IMR-90 (cell line): ENCODE data around the gene PCDHA8. TPM values are rescaled to one million over a fixed set of nuclear protein-coding genes. Genes with fewer than 3 reads are reported as not detected.

Experiments
- ATAC-seq: fragments of 200-7000 bp; cut with Tn5 transposase; 2 replicates; pipeline ENCODE4 v1.9.1; 2020; ENCODE audit warnings: low read depth, mild to moderate bottlenecking, moderate library complexity
- BruUV-seq: library from RNA; stranded (reverse); fragments of 400-500 nt; replicated peaks from 2 replicates; lab custom pipeline; 2021; lab: Mats Ljungman, UMichigan
- CTCF ChIA-PET: fragments of 300-600 bp; formaldehyde crosslinking; extraction: SDS; loops from one replicate; lab custom pipeline; 2021; ENCODE audit warnings: antibody characterized with exemption; lab: Yijun Ruan, JAX
- POLR2A ChIA-PET: fragments of 300-600 bp; sonication (Branson Sonifier 250); formaldehyde crosslinking; loops from one replicate; lab custom pipeline; 2022; ENCODE audit warnings: antibody characterized with exemption; ENCODE audit not compliant: unreplicated experiment; lab: Charles Lee
- DNase-seq: peaks from one replicate; pipeline ENCODE4 v3.0.0; 2013
- H2AFZ ChIP-seq: replicated peaks from 2 replicates; pipeline ENCODE3; 2013; ENCODE audit warnings: low read length, mild to moderate bottlenecking; ENCODE audit not compliant: poor library complexity
- H2AK5ac ChIP-seq: 2 replicates; pipeline ENCODE4 v1.6.1; 2013; ENCODE audit warnings: low read depth, low read length, inconsistent platforms
- H2AK9ac ChIP-seq: replicated peaks from 2 replicates; pipeline ENCODE3; 2013; ENCODE audit warnings: mild to moderate bottlenecking, low read depth, low read length, moderate library complexity; ENCODE audit not compliant: poor library complexity
- H2BK120ac ChIP-seq: 2 replicates; pipeline ENCODE4 v1.6.1; 2013; ENCODE audit warnings: low read depth, low read length, inconsistent platforms
- H2BK15ac ChIP-seq: 3 replicates; pipeline ENCODE4 v1.6.1; 2013; ENCODE audit warnings: low read depth, low read length, inconsistent platforms
- H2BK20ac ChIP-seq: 2 replicates; pipeline ENCODE4 v1.6.1; 2013; ENCODE audit warnings: low read depth, mild to moderate bottlenecking, inconsistent platforms, low read length, moderate library complexity
- H2BK5ac ChIP-seq: 2 replicates; pipeline ENCODE4 v1.6.1; 2013; ENCODE audit warnings: mild to moderate bottlenecking, low read depth, low read length, inconsistent platforms; ENCODE audit not compliant: poor library complexity, severe bottlenecking
- H3K14ac ChIP-seq: replicated peaks from 2 replicates; pipeline ENCODE4 v1.6.1; 2013; ENCODE audit warnings: low read depth, low read length, inconsistent platforms
- H3K18ac ChIP-seq: 2 replicates; pipeline ENCODE4 v1.6.1; 2013; ENCODE audit warnings: low read depth, low read length, control low read depth
- H3K23ac ChIP-seq: 2 replicates; pipeline ENCODE4 v1.6.1; 2013; ENCODE audit warnings: low read depth, low read length, inconsistent platforms
- H3K27ac ChIP-seq: 2 replicates; pipeline ENCODE4 v1.5.1; 2013; ENCODE audit warnings: mild to moderate bottlenecking, control low read depth, low read length; ENCODE audit not compliant: insufficient read depth
- H3K27me3 ChIP-seq: 2 replicates; pipeline ENCODE4 v1.6.1; 2013; ENCODE audit warnings: low read length; ENCODE audit not compliant: control insufficient read depth, insufficient read depth
- H3K36me3 ChIP-seq: 2 replicates; pipeline ENCODE4 v1.6.1; 2013; ENCODE audit warnings: low read length, mixed read lengths; ENCODE audit not compliant: control insufficient read depth, insufficient read depth
- H3K4ac ChIP-seq: 2 replicates; pipeline ENCODE4 v1.6.1; 2013; ENCODE audit warnings: low read depth, low read length, inconsistent platforms
- H3K4me1 ChIP-seq: 2 replicates; pipeline ENCODE4 v1.6.1; 2013; ENCODE audit warnings: low read length, mixed read lengths; ENCODE audit not compliant: control insufficient read depth, insufficient read depth
- H3K4me2 ChIP-seq: 2 replicates; pipeline ENCODE4 v1.6.1; 2013; ENCODE audit warnings: low read depth, mild to moderate bottlenecking, control low read depth, low read length, moderate library complexity
- H3K4me3 ChIP-seq: 2 replicates; pipeline ENCODE4 v1.5.1; 2013; ENCODE audit warnings: low read depth, mild to moderate bottlenecking, control low read depth, low read length, moderate library complexity; ENCODE audit not compliant: insufficient read depth
- H3K56ac ChIP-seq: 2 replicates; pipeline ENCODE4 v1.6.1; 2013; ENCODE audit warnings: low read length, inconsistent platforms; ENCODE audit not compliant: insufficient read depth; ENCODE audit errors: extremely low read depth
- H3K79me1 ChIP-seq, 2 experiments: 2 replicates each; pipeline ENCODE4 v1.6.1; 2013; ENCODE audit warnings: low read length in 2 of 2, inconsistent platforms in 1 of 2, low read depth in 1 of 2
- H3K9ac ChIP-seq: 2 replicates; pipeline ENCODE4 v1.6.1; 2013; ENCODE audit warnings: low read depth, low read length, control low read depth
- H3K9me1 ChIP-seq: 2 replicates; pipeline ENCODE4 v1.6.1; 2013; ENCODE audit warnings: low read length, inconsistent platforms; ENCODE audit not compliant: insufficient read depth
- H3K9me3 ChIP-seq: 2 replicates; pipeline ENCODE4 v1.6.1; 2013; ENCODE audit warnings: low read length; ENCODE audit not compliant: control insufficient read depth, insufficient read depth
- H4K20me1 ChIP-seq: 2 replicates; pipeline ENCODE4 v1.6.1; 2013; ENCODE audit warnings: low read length, inconsistent platforms; ENCODE audit not compliant: insufficient read depth
- H4K5ac ChIP-seq: 2 replicates; pipeline ENCODE4 v1.6.1; 2013; ENCODE audit warnings: mild to moderate bottlenecking, low read depth, low read length, control low read depth
- H4K8ac ChIP-seq, 2 experiments: 2 replicates each; pipeline ENCODE4 v1.6.1; 2013; ENCODE audit warnings: low read depth in 2 of 2, low read length in 2 of 2, control low read depth in 1 of 2, inconsistent platforms in 1 of 2
- H4K91ac ChIP-seq: 2 replicates; pipeline ENCODE4 v1.6.1; 2013; ENCODE audit warnings: low read depth, low read length, inconsistent platforms; ENCODE audit not compliant: insufficient read depth
- MXI1 ChIP-seq: IDR thresholded peaks from 2 replicates; pipeline ENCODE4 v1.6.1; 2012; ENCODE audit warnings: low read depth, mild to moderate bottlenecking, low read length, moderate library complexity, borderline replicate concordance
- RCOR1 ChIP-seq: IDR thresholded peaks from 2 replicates; pipeline ENCODE4 v1.6.1; 2012; ENCODE audit warnings: mild to moderate bottlenecking, low read length, improper control_type of control experiment; ENCODE audit not compliant: insufficient replicate concordance
- USF2 ChIP-seq: fragments of 150-350 bp; IDR thresholded peaks from 2 replicates; pipeline ENCODE4 v1.6.1; 2017; ENCODE audit warnings: mild to moderate bottlenecking, antibody characterized with exemption, low read length, low read depth
- WGBS, 2 experiments: methylation state at CpG; one replicate each; pipeline versions ENCODE4 v1.1.5 to v1.1.7; 2013; ENCODE audit warnings: missing lambda C conversion rate in 2 of 2; ENCODE audit not compliant: insufficient read length in 1 of 2; ENCODE audit errors: extremely low coverage in 2 of 2; 5-methylcytosine and 5-hydroxymethylcytosine counted together
- dilution Hi-C: fragments of 300-500 bp; cut with HindIII; formaldehyde crosslinking; loops from one replicate; pipeline ENCODE4 v1.14.3; 2018; ENCODE audit warnings: low sequenced_read_pairs; ENCODE audit not compliant: unreplicated experiment
- in situ Hi-C: fragments of 300-500 bp; cut with MboI; formaldehyde crosslinking; loops from 3 replicates; pipeline ENCODE4 v1.14.3; 2019; ENCODE audit warnings: low sequenced_read_pairs, inconsistent platforms, mixed read lengths
- intact Hi-C: fragments of 100-400 bp; cut with micrococcal nuclease; formaldehyde crosslinking; loops from 2 replicates; pipeline ENCODE4 v1.10.0; 2022
- polyA plus RNA-seq, 3 experiments: library from polyadenylated mRNA; depleted of rRNA; stranded (reverse); fragments of >200 nt; gene quantifications; 2 replicates each; pipeline ENCODE4 v1.2.3, GENCODE V29; 2012; ENCODE audit warnings: low replicate concordance in 1 of 3
- total RNA-seq: library from RNA; depleted of rRNA; stranded (reverse); fragments of >200 nt; gene quantifications from 2 replicates; pipeline ENCODE4 v1.2.3, GENCODE V29; 2012

PCDHA8 gene
- total and polyA plus RNA-seq, 2 of the 4 experiments (the other 2 are of a cell fraction), result under 0.01 to 0.02 TPM

GRCh38 chr5:140855772-140856674, 15.0 kb downstream of the PCDHA8 start, which contains the start of gene PCDHA10:
Gene PCDHA10, plus strand, starts transcription at chr5:140855897. Its CDS starts 152 bp downstream, at chr5:140856049.
- POLR2A ChIA-PET, result no interaction called here
- in situ Hi-C loops, result no loop called here
- no peak within 1 kb of the TSS for H3K4me3 ChIP-seq

More at GRCh38 chr5:140855772-140856674, 15.0 kb downstream of the PCDHA8 start, which contains the start of gene PCDHA10:
- Histone ChIP-seq H2AFZ (no peak within 1 kb of the TSS), H2BK120ac (no peak within 1 kb of the TSS), H4K5ac (no peak within 1 kb of the TSS), H4K91ac (no peak within 1 kb of the TSS), H3K14ac (no peak within 1 kb of the TSS), H3K23ac (no peak within 1 kb of the TSS), H3K79me1 (no peaks in the 10 kb centered on the region), H3K9ac (no peak within 1 kb of the TSS), H3K4me2 (no peak within 1 kb of the TSS), H4K8ac (no peak within 1 kb of the TSS), H3K27ac (no peak within 1 kb of the TSS), H3K9me1 (no peaks in the 10 kb centered on the region), H3K36me3 (no peaks in the 10 kb centered on the region), H2AK5ac (no peak within 1 kb of the TSS), H2BK20ac (no peak within 1 kb of the TSS), H2BK5ac (no peak within 1 kb of the TSS), H2AK9ac (no peak within 1 kb of the TSS), H3K56ac (no peak within 1 kb of the TSS), H2BK15ac (no peak within 1 kb of the TSS), H3K4ac (no peak within 1 kb of the TSS), H3K4me1 (no peaks in the 10 kb centered on the region), H4K20me1 (no peaks in the 10 kb centered on the region), H3K27me3 (no peaks in the 10 kb centered on the region), H3K18ac (no peak within 1 kb of the TSS), H3K9me3 (peaks cover 19% of the 10 kb centered on the region)
- CTCF ChIA-PET, result no interaction called here
- dilution Hi-C loops (no loop called here), intact Hi-C loops (no loop called here)
- WGBS, 2 experiments, result 28% methylated on average over 8 of the region's 44 CpGs; no CpG with 5 or more reads in 1 of the 2 experiments
- no TSS peak for BruUV-seq
- no peak for DNase-seq
- TF ChIP-seq MXI1 (no peak), USF2 (no peak), RCOR1 (no peak)
- ATAC-seq, result no peak
